Upper lobe of right lung (tissue), 1 donor: Measurements from ENCODE around the gene BNIP3. TPM values are rescaled to one million over a fixed set of nuclear protein-coding genes. Genes with fewer than 3 reads are reported as not detected.

ENCODE experiments used
- ATAC-seq: fragments of 200-7000 bp; cut with Tn5 transposase; one replicate; pipeline ENCODE4 v1.9.1; 2020; ENCODE audit warnings: mild to moderate bottlenecking, moderate library complexity
- DNase-seq: peaks from one replicate; pipeline ENCODE4 v3.0.0-alpha.2; 2020
- H3K27ac ChIP-seq: fragments of 200-600 bp; one replicate; pipeline ENCODE4 v1.8.0; 2022
- H3K27me3 ChIP-seq: fragments of 200-600 bp; one replicate; pipeline ENCODE4 v1.8.0; 2022; ENCODE audit warnings: mild to moderate bottlenecking
- H3K36me3 ChIP-seq: fragments of 200-600 bp; one replicate; pipeline ENCODE4 v1.8.0; 2022
- H3K4me1 ChIP-seq: fragments of 200-600 bp; one replicate; pipeline ENCODE4 v1.8.0; 2022
- H3K4me3 ChIP-seq: fragments of 200-600 bp; one replicate; pipeline ENCODE4 v1.8.0; 2022; ENCODE audit warnings: mild to moderate bottlenecking
- H3K9me3 ChIP-seq: fragments of 200-600 bp; one replicate; pipeline ENCODE4 v1.8.0; 2022
- intact Hi-C: fragments of 100-400 bp; cut with DNase I; formaldehyde crosslinking; loops from one replicate; pipeline ENCODE4 v1.11.0; 2022
- total RNA-seq: library from RNA; stranded (reverse); fragmentation: NEBNext Ultra II Directional; extraction: Animal tissue kit (Norgen Biotek cat#: 25700); gene quantifications from one replicate; pipeline ENCODE4 v1.2.1, GENCODE V29; 2021
- TF ChIP-seq, protein P1 (sequence below): fragments of 200-600 bp; IDR thresholded peaks from one replicate; pipeline ENCODE4 v1.8.0; 2022; ENCODE audit warnings: antibody characterized with exemption
- donor health status: DM: no; HTN: yes; CAD: no; lungs with severe emphysema.

The BNIP3 gene
- total RNA-seq, 1 donor from 2014 or later = 38.2 TPM

DNA sequence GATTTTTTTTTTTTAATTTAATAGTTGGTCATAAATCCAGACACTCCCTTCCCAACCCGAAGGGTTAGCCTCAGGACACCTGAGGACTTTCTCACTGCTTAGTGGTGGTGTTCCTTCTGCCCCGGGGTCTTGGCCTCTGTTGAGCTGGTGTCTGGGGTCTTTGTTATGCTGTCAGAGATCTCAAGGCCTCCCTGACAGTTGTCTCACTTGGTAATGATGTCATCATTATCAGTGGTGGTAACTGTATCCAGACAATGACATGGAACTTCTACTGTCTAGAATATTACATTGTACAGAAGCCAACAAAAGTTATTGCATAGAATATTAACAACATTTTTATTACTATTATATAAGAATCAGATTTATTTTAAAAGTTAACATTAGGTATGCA is 48.0 kb downstream of the BNIP3 start:
- intact Hi-C loops = no loop called here
- ATAC-seq (no peak), DNase-seq (no peak)
- TF ChIP-seq, protein P1, sequence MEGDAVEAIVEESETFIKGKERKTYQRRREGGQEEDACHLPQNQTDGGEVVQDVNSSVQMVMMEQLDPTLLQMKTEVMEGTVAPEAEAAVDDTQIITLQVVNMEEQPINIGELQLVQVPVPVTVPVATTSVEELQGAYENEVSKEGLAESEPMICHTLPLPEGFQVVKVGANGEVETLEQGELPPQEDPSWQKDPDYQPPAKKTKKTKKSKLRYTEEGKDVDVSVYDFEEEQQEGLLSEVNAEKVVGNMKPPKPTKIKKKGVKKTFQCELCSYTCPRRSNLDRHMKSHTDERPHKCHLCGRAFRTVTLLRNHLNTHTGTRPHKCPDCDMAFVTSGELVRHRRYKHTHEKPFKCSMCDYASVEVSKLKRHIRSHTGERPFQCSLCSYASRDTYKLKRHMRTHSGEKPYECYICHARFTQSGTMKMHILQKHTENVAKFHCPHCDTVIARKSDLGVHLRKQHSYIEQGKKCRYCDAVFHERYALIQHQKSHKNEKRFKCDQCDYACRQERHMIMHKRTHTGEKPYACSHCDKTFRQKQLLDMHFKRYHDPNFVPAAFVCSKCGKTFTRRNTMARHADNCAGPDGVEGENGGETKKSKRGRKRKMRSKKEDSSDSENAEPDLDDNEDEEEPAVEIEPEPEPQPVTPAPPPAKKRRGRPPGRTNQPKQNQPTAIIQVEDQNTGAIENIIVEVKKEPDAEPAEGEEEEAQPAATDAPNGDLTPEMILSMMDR = no peak
- H3K27me3 ChIP-seq = no peaks in the 10 kb centered on the region
- no peak overlapping the region for H3K27ac ChIP-seq
- H3K4me3 ChIP-seq = no peak overlapping the region
- peaks cover 34% of the 10 kb centered on the region for H3K36me3 ChIP-seq
- peaks cover 28% of the 10 kb centered on the region for H3K4me1 ChIP-seq
- H3K9me3 ChIP-seq = no peaks in the 10 kb centered on the region

DNA sequence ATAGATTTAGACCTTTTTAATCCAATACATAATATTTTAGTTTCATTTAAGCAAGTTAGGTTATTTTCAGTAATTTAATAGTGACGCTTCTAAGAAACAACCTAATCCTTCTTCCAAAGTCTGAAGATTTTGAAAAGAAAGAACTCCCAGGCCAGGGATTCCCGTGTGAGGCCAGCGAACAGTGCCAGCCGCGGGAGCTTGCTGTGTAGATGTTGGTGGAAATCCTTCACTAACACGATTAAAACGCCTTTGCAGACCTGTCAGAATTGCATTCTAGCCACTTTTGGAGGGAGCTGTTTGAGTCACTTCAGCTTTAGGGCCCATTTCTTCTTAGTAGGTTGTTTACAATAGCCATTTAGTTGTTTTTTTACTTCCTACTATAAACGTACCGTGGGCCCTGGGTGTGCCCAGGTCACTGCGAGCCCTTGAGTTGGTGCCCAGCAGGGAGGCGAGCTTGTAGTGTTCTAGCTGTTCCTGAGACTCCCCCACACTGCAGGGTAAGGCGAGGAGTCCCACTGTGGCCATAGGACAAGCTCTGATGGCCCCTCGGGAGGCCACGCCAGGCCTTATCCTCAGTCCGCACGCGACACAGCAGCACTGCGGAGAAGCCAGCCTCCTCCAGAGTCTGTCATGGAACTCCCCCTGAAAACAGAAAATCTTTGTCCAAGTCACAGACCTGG is 48.6 kb downstream of the BNIP3 start:
- Histone ChIP-seq H3K4me3 (no peak overlapping the region), H3K27ac (no peak overlapping the region), H3K36me3 (peaks cover 29% of the 10 kb centered on the region), H3K4me1 (peaks cover 34% of the 10 kb centered on the region), H3K27me3 (no peaks in the 10 kb centered on the region), H3K9me3 (no peaks in the 10 kb centered on the region)
- TF ChIP-seq, protein P1 = no peak
- DNase-seq (peak; percentile 46), ATAC-seq (no peak)
- intact Hi-C loops = no loop called here

DNA sequence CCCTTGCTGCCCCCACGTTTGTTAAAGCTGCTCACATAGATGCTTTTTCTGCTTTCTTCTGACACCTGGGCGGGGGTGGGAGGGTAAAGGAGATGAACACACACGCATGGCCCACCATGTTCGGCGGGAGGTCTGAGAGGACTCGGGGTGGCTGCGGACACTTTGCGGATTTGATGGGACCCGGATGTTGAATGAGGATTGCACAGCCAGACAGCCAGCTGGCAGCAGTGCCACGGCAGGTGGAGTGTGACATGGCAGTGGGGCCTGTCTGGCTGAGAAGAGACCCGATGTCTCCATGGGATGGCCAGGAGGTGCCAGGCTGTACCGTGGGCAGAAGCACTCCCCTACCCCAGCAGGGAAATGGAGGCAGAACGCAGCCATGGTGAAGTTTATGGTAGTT is 49.7 kb downstream of the BNIP3 start:
- DNase-seq = peak; percentile 33
- intact Hi-C loops = no loop called here
- H3K27me3 ChIP-seq = no peaks in the 10 kb centered on the region

DNA sequence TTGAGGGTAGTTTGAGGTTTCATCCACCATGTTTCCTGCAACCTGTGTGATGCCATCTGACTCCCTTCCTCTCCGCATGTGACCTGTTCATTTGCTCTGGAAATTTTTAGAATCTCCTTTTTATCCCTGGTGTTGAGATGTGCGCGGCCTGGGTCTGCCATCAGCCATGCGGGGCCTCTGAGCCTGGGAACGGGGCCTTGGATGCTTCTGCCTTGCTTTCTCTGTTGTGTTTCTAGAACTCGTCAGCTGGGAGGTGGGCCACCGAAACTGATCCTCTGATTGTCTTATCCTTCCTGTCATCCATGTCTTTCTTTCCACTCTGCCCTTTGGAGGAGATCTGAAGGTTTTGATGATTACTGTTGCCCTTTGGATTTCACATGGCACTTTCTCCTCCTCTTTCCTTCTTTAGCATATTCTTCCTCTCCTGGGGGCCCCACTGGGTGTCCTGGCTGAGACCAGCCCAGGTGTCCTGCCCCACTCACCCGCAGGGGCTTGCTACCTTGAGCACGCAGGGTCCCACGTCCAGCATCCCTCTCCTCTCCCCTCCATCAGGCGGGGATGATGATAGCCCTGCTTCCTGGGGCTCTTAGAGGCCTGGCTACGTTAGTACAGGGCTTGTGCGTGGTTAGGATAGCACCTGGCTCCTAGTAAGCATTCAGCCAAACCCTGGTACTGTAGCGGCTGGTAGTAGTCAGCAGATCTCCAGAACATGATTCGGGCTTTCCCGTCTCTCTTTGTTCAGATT is 51.0 kb downstream of the BNIP3 start:
- intact Hi-C loops = no loop called here
- H3K27ac ChIP-seq = no peak overlapping the region

More for the DNA sequence above, 49.7 kb downstream of the BNIP3 start:
- Histone ChIP-seq H3K36me3 (peaks cover 19% of the 10 kb centered on the region), H3K4me1 (peaks cover 42% of the 10 kb centered on the region), H3K9me3 (no peaks in the 10 kb centered on the region), H3K27ac (no peak overlapping the region), H3K4me3 (no peak overlapping the region)
- TF ChIP-seq, protein P1 = no peak
- ATAC-seq = no peak

DNA sequence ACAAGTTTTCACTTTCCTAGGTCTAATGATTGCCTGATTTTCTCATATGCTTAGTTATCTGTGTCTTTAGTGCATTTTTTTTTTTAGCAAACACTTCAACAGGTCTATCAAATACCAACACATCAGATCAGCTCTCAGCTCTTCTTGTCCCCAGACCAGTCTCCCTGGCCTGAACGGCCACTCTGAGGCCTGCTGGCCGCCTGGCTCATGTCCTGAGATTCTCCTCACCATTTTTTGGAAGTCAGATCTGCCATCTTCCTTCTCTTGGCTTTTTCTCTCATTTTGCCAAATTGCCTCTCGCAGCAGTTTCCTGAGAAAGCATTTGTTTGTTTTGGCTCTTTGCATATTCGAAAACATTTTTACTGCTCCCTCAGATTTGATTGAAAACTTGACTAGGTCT is 51.6 kb downstream of the BNIP3 start:
- TF ChIP-seq, protein P1 = no peak
- H3K9me3 ChIP-seq = no peaks in the 10 kb centered on the region
- no peaks in the 10 kb centered on the region for H3K27me3 ChIP-seq
- no peak overlapping the region for H3K4me3 ChIP-seq
- H3K27ac ChIP-seq = no peak overlapping the region
- peak; percentile 11 for DNase-seq
- peaks cover 42% of the 10 kb centered on the region for H3K4me1 ChIP-seq
- peaks cover 9% of the 10 kb centered on the region for H3K36me3 ChIP-seq
- intact Hi-C loops = no loop called here
- no peak for ATAC-seq

More for the DNA sequence above, 51.0 kb downstream of the BNIP3 start:
- no peaks in the 10 kb centered on the region for H3K27me3 ChIP-seq
- peaks cover 42% of the 10 kb centered on the region for H3K4me1 ChIP-seq
- TF ChIP-seq, protein P1 = no peak
- ATAC-seq (no peak), DNase-seq (peak; percentile 12)
- no peak overlapping the region for H3K4me3 ChIP-seq
- H3K36me3 ChIP-seq = peaks cover 14% of the 10 kb centered on the region
- no peaks in the 10 kb centered on the region for H3K9me3 ChIP-seq
